C1 segment of cervical spinal cord (tissue), 14 donors: ENCODE data around the gene ADAM19.

ENCODE experiments used
- DNase-seq, 14 donors: peaks; one replicate each; lab custom pipeline; 2025; lab: John Stamatoyannopoulos, UW

ADAM19 gene

DNA sequence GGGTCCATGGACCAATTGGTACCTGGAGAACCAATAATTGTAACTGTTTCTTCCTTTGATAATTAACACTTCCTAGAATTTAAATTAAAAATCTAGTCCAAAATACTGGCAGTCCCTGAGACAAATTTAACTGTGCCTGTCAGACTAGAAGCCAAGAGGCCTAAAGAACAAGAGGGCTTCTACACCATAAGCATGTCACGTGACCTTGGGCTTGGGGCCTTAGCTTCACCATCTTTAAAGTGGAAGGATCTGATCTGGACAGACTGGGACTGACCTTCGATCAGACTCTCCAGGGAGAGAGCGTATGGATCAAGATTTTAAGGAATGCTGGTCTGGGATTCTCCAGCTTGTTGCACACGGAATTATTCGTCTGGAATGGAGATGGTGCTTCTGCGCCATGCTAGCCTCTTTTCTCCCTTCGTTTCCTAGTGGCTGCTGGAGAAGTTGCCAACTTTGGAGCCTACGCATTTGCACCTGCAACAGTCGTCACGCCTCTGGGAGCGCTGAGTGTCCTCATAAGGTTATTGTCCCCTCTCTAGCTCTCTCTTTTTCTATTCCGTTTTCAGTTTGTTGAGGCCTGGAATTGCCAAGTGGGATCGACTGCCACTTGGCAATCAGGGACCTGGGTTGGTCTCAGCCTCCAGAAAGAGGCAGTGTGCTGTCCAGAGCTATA, 107.1 kb downstream of the ADAM19 start:
- DNase-seq: no peak

- peak in 2 of 14 donors; percentile 29 to 52 for DNase-seq
These were observed 110.9 kb downstream of the ADAM19 start for GRCh38 chr5:157464519-157465171.

GRCh38 chr5:157463621-157464518, 111.7 kb downstream of the ADAM19 start:
- DNase-seq: no peak

- DNase-seq: no peak
These were observed 112.5 kb downstream of the ADAM19 start for GRCh38 chr5:157463081-157463480.

DNA sequence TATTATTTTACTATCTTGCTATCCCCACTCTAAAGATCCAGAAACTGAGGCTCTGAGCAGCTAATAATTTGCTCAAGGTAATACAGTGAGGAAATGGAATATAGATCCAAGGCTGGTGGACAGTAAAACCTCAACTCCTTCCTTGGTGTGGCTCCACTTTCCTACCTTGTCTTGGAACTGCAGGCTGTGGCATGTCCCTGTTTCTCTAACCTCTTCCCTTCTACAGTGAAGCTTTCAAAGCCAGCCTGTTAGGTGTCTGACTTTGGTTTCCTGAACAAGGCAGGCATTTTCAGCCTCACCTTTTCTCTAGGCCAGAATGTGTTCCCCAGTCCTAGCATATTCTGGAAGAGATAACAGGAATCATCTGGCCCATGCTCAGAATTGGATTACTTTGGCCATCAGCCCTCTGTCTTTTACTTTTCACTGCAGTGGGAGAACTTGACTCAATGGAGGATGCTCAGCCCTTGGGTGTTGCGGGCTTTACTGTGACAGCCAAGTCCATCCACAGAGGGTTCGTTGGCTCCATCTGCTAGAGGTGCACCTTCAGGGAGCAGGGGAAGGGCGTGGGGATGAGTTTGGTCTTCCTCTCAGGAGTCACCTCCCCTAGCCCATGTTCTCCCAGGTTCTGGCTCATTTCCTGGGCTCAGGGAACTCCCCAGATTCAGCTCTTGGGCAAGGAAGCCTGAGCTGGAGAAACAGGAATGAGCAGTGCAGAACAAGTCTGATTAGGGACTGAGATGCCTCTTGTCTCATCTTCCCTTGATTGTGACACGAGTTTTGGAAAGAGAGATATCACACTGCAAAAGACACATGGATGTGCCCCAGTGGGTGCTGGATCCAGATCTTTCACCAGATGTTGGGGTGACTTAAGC, 114.4 kb downstream of the ADAM19 start:
- peak in 1 of 14 donors; percentile 3 for DNase-seq

GRCh38 chr5:157459715-157460599, 115.6 kb downstream of the ADAM19 start, which contains the start of gene NIPAL4:
Gene NIPAL4 (plus strand): TSS chr5:157460213. CDS start chr5:157460321, 108 bp downstream.
- DNase-seq: peak in 5 of 14 donors; percentile 31 to 69 (median 62)

- DNase-seq: no peak
These were observed 116.7 kb downstream of the ADAM19 start for GRCh38 chr5:157458835-157459234.

- DNase-seq: no peak
These were observed 118.2 kb downstream of the ADAM19 start for GRCh38 chr5:157457391-157457790.

DNA sequence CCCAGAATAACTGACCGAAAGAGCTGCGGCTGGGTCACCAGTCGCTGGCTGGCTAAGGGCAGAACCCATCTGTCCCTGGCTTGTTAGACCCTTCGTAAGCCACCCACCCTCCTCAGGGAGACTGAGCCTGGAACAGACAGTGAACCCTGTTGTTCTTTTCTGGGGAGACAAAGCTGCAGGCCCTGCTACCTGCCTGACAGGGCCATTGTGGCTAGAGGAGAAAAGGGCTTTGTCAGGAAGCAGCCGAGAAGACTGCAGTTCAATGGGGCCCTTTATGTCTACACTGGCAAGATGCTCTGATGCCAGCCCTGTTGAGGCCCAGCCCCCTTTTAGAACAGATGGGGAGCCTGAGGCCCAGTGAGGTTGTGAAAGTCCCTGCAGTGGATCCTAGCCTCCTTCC, 119.3 kb downstream of the ADAM19 start:
- peak in 12 of 14 donors; percentile 12 to 84 (median 72) for DNase-seq

- DNase-seq: no peak
These were observed 120.5 kb downstream of the ADAM19 start for GRCh38 chr5:157455057-157455456.

DNA sequence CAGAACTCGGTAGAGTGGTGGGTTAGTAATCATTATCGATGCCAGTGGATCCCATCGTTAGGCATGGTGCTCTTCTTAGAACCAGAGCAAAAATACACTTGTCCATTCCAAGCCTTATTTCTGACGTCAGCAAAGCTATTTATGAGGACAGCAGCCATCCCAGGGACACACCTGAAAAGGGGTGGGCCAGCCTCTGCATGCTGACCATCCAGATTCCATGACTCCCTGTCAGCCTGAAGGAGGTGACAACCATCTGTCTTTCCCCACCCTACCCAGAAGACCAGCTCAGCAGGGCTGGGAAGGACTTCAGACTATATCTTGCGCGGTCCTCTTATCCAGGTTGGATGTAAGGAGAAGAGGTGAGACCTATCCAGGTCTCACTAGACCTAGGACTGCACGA, 121.3 kb downstream of the ADAM19 start:
- no peak for DNase-seq

- DNase-seq: no peak
These were observed 123.8 kb downstream of the ADAM19 start for GRCh38 chr5:157451806-157452205.

- no peak for DNase-seq
These were observed 125.6 kb downstream of the ADAM19 start for GRCh38 chr5:157450024-157450423.

GRCh38 chr5:157449011-157449723, 126.4 kb downstream of the ADAM19 start:
- peak in 9 of 14 donors; percentile 26 to 88 (median 46) for DNase-seq

DNA sequence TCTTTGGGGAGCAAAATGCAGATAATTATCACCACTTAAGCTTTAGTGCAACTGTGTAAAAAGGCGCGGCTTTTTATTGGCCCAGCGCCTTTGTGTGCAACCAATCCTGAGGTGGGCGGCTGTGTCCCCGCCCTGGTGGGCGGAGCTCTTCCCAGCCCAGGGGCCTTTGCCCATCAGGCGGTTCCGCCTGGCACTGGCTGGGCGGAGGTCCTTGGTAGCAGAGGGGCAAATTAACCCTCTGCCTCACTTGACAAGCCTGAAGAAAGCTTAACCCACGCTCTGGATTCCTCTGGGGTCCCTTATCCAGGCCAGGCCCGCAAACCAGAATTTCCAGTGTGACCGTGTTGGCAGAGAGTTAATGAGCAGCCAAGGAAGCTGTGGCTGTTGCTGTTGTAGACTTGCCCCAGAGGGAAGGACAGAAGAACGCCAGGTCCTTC, 128.4 kb downstream of the ADAM19 start:
- DNase-seq: peak in 1 of 14 donors; percentile 45

- no peak for DNase-seq
These were observed 129.1 kb downstream of the ADAM19 start for GRCh38 chr5:157446412-157446935.

DNA sequence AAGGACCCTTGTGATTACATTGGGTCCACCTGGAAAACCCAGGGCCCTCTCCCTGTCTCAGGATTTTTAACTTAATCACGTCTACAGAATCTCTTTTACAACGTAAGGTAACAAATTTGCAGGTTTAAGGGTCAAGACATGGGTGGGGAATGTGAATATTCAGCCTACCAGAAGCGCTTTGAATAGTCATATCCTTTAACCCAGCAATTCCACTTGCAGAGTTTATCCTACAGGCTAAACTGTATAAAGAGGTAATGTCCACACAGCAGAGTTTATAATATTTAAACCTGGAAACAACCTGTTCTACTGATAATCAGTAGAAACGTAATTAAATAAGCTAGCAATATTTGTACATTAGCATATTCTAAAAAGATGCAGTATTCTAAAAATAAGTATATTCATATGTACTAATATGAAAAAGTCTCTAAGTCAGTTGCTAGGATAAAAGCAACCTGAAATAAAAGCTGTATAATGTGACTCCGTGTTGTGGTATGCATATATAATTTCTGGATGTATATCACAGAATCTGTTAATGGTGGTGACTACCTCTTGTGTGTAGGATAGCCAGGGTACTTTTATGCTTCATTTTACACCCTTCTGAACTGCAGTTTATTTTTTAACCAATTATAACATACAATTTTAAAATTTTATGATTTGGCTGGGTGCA, 129.7 kb downstream of the ADAM19 start:
- DNase-seq: no peak

GRCh38 chr5:157444224-157444623, 131.4 kb downstream of the ADAM19 start:
- no peak for DNase-seq
